ENCODE results near the gene SAXO1. TPM values are rescaled to one million over a fixed set of nuclear protein-coding genes. Genes with fewer than 3 reads are reported as not detected.

The SAXO1 gene
- polyA plus RNA-seq, 1 donor from 2014 or later = not detected

DNA sequence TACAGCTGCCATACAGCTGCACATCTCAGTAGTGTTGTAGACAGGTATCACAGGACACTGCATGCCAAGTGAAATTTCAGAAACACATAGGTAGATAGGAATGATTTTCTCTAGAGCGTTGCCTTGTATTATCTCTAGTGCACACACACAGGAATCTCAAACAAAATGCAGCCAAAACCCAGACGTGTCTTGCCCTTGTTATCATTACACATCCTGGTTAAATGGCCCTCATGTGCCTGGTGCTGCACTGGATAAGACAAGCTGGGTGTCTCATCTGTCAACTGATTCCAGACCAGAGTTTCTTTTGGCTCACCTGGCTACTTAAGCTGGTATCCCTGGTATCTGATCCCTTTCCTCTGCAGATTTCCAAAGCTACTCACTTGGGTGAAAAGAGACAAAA lies 59.7 kb downstream of the SAXO1 start:
- no peaks in the 10 kb centered on the region for H3K9me3 ChIP-seq (ENCODE audit: low read length)
- TF ChIP-seq EZH2 (IDR thresholded peaks at IDR 0.05; ENCODE audit: borderline replicate concordance, insufficient read depth, low read length, poor library complexity, severe bottlenecking) (no peak), RAD21 (conservative IDR thresholded peaks at IDR 0.05) (no peak), EP300 (conservative IDR thresholded peaks at IDR 0.05; ENCODE audit: poor library complexity, severe bottlenecking) (no peak), SMC3 (conservative IDR thresholded peaks at IDR 0.05; ENCODE audit: poor library complexity) (no peak), TAF1 (IDR thresholded peaks at IDR 0.05; ENCODE audit: low read depth) (no peak), MXI1 (conservative IDR thresholded peaks at IDR 0.05; ENCODE audit: poor library complexity, severe bottlenecking) (no peak)
- TF ChIP-seq, protein P1, sequence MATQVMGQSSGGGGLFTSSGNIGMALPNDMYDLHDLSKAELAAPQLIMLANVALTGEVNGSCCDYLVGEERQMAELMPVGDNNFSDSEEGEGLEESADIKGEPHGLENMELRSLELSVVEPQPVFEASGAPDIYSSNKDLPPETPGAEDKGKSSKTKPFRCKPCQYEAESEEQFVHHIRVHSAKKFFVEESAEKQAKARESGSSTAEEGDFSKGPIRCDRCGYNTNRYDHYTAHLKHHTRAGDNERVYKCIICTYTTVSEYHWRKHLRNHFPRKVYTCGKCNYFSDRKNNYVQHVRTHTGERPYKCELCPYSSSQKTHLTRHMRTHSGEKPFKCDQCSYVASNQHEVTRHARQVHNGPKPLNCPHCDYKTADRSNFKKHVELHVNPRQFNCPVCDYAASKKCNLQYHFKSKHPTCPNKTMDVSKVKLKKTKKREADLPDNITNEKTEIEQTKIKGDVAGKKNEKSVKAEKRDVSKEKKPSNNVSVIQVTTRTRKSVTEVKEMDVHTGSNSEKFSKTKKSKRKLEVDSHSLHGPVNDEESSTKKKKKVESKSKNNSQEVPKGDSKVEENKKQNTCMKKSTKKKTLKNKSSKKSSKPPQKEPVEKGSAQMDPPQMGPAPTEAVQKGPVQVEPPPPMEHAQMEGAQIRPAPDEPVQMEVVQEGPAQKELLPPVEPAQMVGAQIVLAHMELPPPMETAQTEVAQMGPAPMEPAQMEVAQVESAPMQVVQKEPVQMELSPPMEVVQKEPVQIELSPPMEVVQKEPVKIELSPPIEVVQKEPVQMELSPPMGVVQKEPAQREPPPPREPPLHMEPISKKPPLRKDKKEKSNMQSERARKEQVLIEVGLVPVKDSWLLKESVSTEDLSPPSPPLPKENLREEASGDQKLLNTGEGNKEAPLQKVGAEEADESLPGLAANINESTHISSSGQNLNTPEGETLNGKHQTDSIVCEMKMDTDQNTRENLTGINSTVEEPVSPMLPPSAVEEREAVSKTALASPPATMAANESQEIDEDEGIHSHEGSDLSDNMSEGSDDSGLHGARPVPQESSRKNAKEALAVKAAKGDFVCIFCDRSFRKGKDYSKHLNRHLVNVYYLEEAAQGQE (IDR thresholded peaks at IDR 0.05; ENCODE audit: borderline replicate concordance) = no peak
- TF ChIP-seq, protein P2, sequence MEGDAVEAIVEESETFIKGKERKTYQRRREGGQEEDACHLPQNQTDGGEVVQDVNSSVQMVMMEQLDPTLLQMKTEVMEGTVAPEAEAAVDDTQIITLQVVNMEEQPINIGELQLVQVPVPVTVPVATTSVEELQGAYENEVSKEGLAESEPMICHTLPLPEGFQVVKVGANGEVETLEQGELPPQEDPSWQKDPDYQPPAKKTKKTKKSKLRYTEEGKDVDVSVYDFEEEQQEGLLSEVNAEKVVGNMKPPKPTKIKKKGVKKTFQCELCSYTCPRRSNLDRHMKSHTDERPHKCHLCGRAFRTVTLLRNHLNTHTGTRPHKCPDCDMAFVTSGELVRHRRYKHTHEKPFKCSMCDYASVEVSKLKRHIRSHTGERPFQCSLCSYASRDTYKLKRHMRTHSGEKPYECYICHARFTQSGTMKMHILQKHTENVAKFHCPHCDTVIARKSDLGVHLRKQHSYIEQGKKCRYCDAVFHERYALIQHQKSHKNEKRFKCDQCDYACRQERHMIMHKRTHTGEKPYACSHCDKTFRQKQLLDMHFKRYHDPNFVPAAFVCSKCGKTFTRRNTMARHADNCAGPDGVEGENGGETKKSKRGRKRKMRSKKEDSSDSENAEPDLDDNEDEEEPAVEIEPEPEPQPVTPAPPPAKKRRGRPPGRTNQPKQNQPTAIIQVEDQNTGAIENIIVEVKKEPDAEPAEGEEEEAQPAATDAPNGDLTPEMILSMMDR (IDR thresholded peaks at IDR 0.05; ENCODE audit: poor library complexity, severe bottlenecking) = no peak
- no peaks in the 10 kb centered on the region for H3F3A ChIP-seq (ENCODE audit: insufficient read depth, low read length, poor library complexity, severe bottlenecking)
- H3K27me3 ChIP-seq (ENCODE audit: insufficient read depth, low read depth, low read length) = no peaks in the 10 kb centered on the region
- H4K20me1 ChIP-seq (ENCODE audit: insufficient read depth) = no peaks in the 10 kb centered on the region
- H2AFZ ChIP-seq (ENCODE audit: low read depth, low read length) = no peak overlapping the region
- no peak overlapping the region for H3K27ac ChIP-seq (ENCODE audit: low read length)
- H3K4me3 ChIP-seq (ENCODE audit: low read length) = no peak overlapping the region
- no peaks in the 10 kb centered on the region for H3K79me2 ChIP-seq (replicated peaks; ENCODE audit: insufficient read depth, low read length)
- H3K9ac ChIP-seq (ENCODE audit: low read length) = no peak overlapping the region
- no peaks in the 10 kb centered on the region for H3K9me2 ChIP-seq (ENCODE audit: insufficient read depth, low read length)
- no peak overlapping the region for H3K4me2 ChIP-seq (ENCODE audit: low read length)
- H3K36me3 ChIP-seq (ENCODE audit: insufficient read depth, low read length) = no peaks in the 10 kb centered on the region

DNA sequence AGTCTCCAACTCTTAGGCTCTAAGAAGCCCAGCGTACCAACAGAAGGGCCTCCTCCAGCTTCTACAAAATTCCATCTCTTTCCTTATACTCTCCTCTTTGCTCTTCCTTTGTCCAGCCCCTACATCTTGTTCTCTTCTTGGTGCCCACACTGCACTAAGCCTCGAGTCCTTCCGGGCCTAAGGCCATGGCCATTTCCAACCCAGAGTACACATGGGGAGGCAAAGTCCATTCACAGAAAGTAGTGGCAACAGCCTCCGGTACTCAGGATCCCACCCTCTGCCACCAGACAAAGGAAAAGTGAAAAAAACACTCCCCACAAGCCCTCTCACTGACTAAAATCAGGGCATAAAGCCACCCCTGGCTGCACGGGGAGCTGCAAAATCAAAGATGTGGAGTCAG lies 60.3 kb downstream of the SAXO1 start:
- H3K36me3 ChIP-seq (ENCODE audit: insufficient read depth, low read length) = no peaks in the 10 kb centered on the region
- no peak overlapping the region for H3K4me2 ChIP-seq (ENCODE audit: low read length)
- no peak overlapping the region for H3K9ac ChIP-seq (ENCODE audit: low read length)
- H2AFZ ChIP-seq (ENCODE audit: low read depth, low read length) = no peak overlapping the region
- no peaks in the 10 kb centered on the region for H3K9me2 ChIP-seq (ENCODE audit: insufficient read depth, low read length)
- no peak for TF ChIP-seq POLR2AphosphoS5 (IDR thresholded peaks at IDR 0.05)
- TF ChIP-seq, protein P1 (IDR thresholded peaks at IDR 0.05; ENCODE audit: borderline replicate concordance) = no peak
- TF ChIP-seq, protein P2 (IDR thresholded peaks at IDR 0.05; ENCODE audit: poor library complexity, severe bottlenecking) = no peak
- TF ChIP-seq MXI1 (conservative IDR thresholded peaks at IDR 0.05; ENCODE audit: poor library complexity, severe bottlenecking) = no peak
- no peak for TF ChIP-seq SMC3 (conservative IDR thresholded peaks at IDR 0.05; ENCODE audit: poor library complexity)
- TF ChIP-seq EP300 (conservative IDR thresholded peaks at IDR 0.05; ENCODE audit: poor library complexity, severe bottlenecking) = no peak
- TF ChIP-seq EZH2 (IDR thresholded peaks at IDR 0.05; ENCODE audit: borderline replicate concordance, insufficient read depth, low read length, poor library complexity, severe bottlenecking) = no peak
- TF ChIP-seq RAD21 (conservative IDR thresholded peaks at IDR 0.05) = no peak
- TF ChIP-seq TAF1 (IDR thresholded peaks at IDR 0.05; ENCODE audit: low read depth) = no peak
- no peak overlapping the region for H3K27ac ChIP-seq (ENCODE audit: low read length)
- no peaks in the 10 kb centered on the region for H3K79me2 ChIP-seq (replicated peaks; ENCODE audit: insufficient read depth, low read length)
- no peak overlapping the region for H3K4me3 ChIP-seq (ENCODE audit: low read length)
- H3K27me3 ChIP-seq (ENCODE audit: insufficient read depth, low read depth, low read length) = no peaks in the 10 kb centered on the region
- H3K9me3 ChIP-seq (ENCODE audit: low read length) = no peaks in the 10 kb centered on the region
- H3F3A ChIP-seq (ENCODE audit: insufficient read depth, low read length, poor library complexity, severe bottlenecking) = no peaks in the 10 kb centered on the region
- no peaks in the 10 kb centered on the region for H4K20me1 ChIP-seq (ENCODE audit: insufficient read depth)

Data from neural cell (in vitro differentiated cells).